ENCODE results near the gene BEND5.

Gene BEND5

GRCh38 chr1:48720929-48721328 lies 55.8 kb downstream of the BEND5 start:
- DNase-seq (ENCODE audit: low spot score): no peak

GRCh38 chr1:48718705-48719104 lies 58.0 kb downstream of the BEND5 start:
- DNase-seq (ENCODE audit: low spot score): no peak

GRCh38 chr1:48718116-48718630 lies 58.5 kb downstream of the BEND5 start:
- no peak for DNase-seq (ENCODE audit: low spot score)

GRCh38 chr1:48717082-48717481 lies 59.6 kb downstream of the BEND5 start:
- no peak for DNase-seq (ENCODE audit: low spot score)

GRCh38 chr1:48715921-48716320 lies 60.8 kb downstream of the BEND5 start:
- DNase-seq (ENCODE audit: low spot score): no peak

- DNase-seq (ENCODE audit: low spot score): no peak
These were observed 65.8 kb downstream of the BEND5 start for GRCh38 chr1:48710915-48711314.

GRCh38 chr1:48710318-48710717 lies 66.4 kb downstream of the BEND5 start:
- no peak for DNase-seq (ENCODE audit: low spot score)

- DNase-seq (ENCODE audit: low spot score): no peak
These were observed 72.0 kb downstream of the BEND5 start for GRCh38 chr1:48704736-48705135.

- DNase-seq (ENCODE audit: low spot score): no peak
These were observed 75.2 kb downstream of the BEND5 start for GRCh38 chr1:48701445-48701844.

- peak; percentile 50 for DNase-seq (ENCODE audit: low spot score)
These were observed 79.5 kb downstream of the BEND5 start for GRCh38 chr1:48697066-48697707.

- DNase-seq (ENCODE audit: low spot score): no peak
These were observed 81.5 kb downstream of the BEND5 start for GRCh38 chr1:48695161-48695560.

GRCh38 chr1:48693674-48694320 lies 82.9 kb downstream of the BEND5 start:
- DNase-seq (ENCODE audit: low spot score): no peak

GRCh38 chr1:48693180-48693579 lies 83.5 kb downstream of the BEND5 start:
- no peak for DNase-seq (ENCODE audit: low spot score)

GRCh38 chr1:48692235-48692634 lies 84.5 kb downstream of the BEND5 start:
- DNase-seq (ENCODE audit: low spot score): no peak

- no peak for DNase-seq (ENCODE audit: low spot score)
These were observed 85.2 kb downstream of the BEND5 start for GRCh38 chr1:48691429-48692001.

- DNase-seq (ENCODE audit: low spot score): no peak
These were observed 88.5 kb downstream of the BEND5 start for GRCh38 chr1:48688102-48688760.

- DNase-seq (ENCODE audit: low spot score): no peak
These were observed 89.2 kb downstream of the BEND5 start for GRCh38 chr1:48687282-48688045.

GRCh38 chr1:48686159-48686558 lies 90.5 kb downstream of the BEND5 start:
- DNase-seq (ENCODE audit: low spot score): no peak

- no peak for DNase-seq (ENCODE audit: low spot score)
These were observed 92.3 kb downstream of the BEND5 start for GRCh38 chr1:48684381-48684780.

- no peak for DNase-seq (ENCODE audit: low spot score)
These were observed 92.9 kb downstream of the BEND5 start for GRCh38 chr1:48683839-48684238.

- DNase-seq (ENCODE audit: low spot score): no peak
These were observed 95.0 kb downstream of the BEND5 start for GRCh38 chr1:48681476-48682305.
